ENCODE measurements around the gene MAIP1.

MAIP1 gene

GRCh38 chr2:199992296-199992695, 36.9 kb downstream of the MAIP1 start:
- no peak overlapping the region for H3K27ac ChIP-seq (ENCODE audit: low read length)
- no peaks in the 10 kb centered on the region for H3K36me3 ChIP-seq (ENCODE audit: control insufficient read depth, low read depth, low read length)
- H3K27me3 ChIP-seq (ENCODE audit: control insufficient read depth, insufficient read depth, low read length) = no peaks in the 10 kb centered on the region
- H3K4me1 ChIP-seq (ENCODE audit: control insufficient read depth, low read depth, low read length) = peaks cover 7% of the 10 kb centered on the region
- no peaks in the 10 kb centered on the region for H3K9me3 ChIP-seq (ENCODE audit: control insufficient read depth, low read depth, low read length)
- H3K4me3 ChIP-seq (ENCODE audit: low read length) = no peak overlapping the region
- H3K9ac ChIP-seq (ENCODE audit: low read length) = no peak overlapping the region

GRCh38 chr2:199994371-199994770, 39.0 kb downstream of the MAIP1 start:
- Histone ChIP-seq H3K4me1 (ENCODE audit: control insufficient read depth, low read depth, low read length) (no peaks in the 10 kb centered on the region), H3K27me3 (ENCODE audit: control insufficient read depth, insufficient read depth, low read length) (no peaks in the 10 kb centered on the region), H3K36me3 (ENCODE audit: control insufficient read depth, low read depth, low read length) (no peaks in the 10 kb centered on the region), H3K9me3 (ENCODE audit: control insufficient read depth, low read depth, low read length) (no peaks in the 10 kb centered on the region), H3K27ac (ENCODE audit: low read length) (no peak overlapping the region), H3K4me3 (ENCODE audit: low read length) (no peak overlapping the region), H3K9ac (ENCODE audit: low read length) (no peak overlapping the region)

GRCh38 chr2:199994896-199995295, 39.5 kb downstream of the MAIP1 start:
- H3K4me3 ChIP-seq (ENCODE audit: low read length) = no peak overlapping the region
- no peaks in the 10 kb centered on the region for H3K36me3 ChIP-seq (ENCODE audit: control insufficient read depth, low read depth, low read length)
- H3K9ac ChIP-seq (ENCODE audit: low read length) = no peak overlapping the region
- no peaks in the 10 kb centered on the region for H3K27me3 ChIP-seq (ENCODE audit: control insufficient read depth, insufficient read depth, low read length)
- H3K4me1 ChIP-seq (ENCODE audit: control insufficient read depth, low read depth, low read length) = no peaks in the 10 kb centered on the region
- H3K9me3 ChIP-seq (ENCODE audit: control insufficient read depth, low read depth, low read length) = no peaks in the 10 kb centered on the region
- no peak overlapping the region for H3K27ac ChIP-seq (ENCODE audit: low read length)

GRCh38 chr2:199997296-199997695, 41.9 kb downstream of the MAIP1 start:
- Histone ChIP-seq H3K9ac (ENCODE audit: low read length) (no peak overlapping the region), H3K4me3 (ENCODE audit: low read length) (no peak overlapping the region), H3K27me3 (ENCODE audit: control insufficient read depth, insufficient read depth, low read length) (no peaks in the 10 kb centered on the region), H3K9me3 (ENCODE audit: control insufficient read depth, low read depth, low read length) (no peaks in the 10 kb centered on the region), H3K4me1 (ENCODE audit: control insufficient read depth, low read depth, low read length) (no peaks in the 10 kb centered on the region), H3K36me3 (ENCODE audit: control insufficient read depth, low read depth, low read length) (no peaks in the 10 kb centered on the region), H3K27ac (ENCODE audit: low read length) (no peak overlapping the region)

- H3K9me3 ChIP-seq (ENCODE audit: control insufficient read depth, low read depth, low read length) = no peaks in the 10 kb centered on the region
- H3K27ac ChIP-seq (ENCODE audit: low read length) = no peak overlapping the region
Measured at GRCh38 chr2:199999166-199999565, 43.8 kb downstream of the MAIP1 start.

GRCh38 chr2:200000444-200001163, 45.2 kb downstream of the MAIP1 start:
- Histone ChIP-seq H3K36me3 (ENCODE audit: control insufficient read depth, low read depth, low read length) (no peaks in the 10 kb centered on the region), H3K9ac (ENCODE audit: low read length) (no peak overlapping the region)

More at GRCh38 chr2:199999166-199999565, 43.8 kb downstream of the MAIP1 start:
- no peaks in the 10 kb centered on the region for H3K27me3 ChIP-seq (ENCODE audit: control insufficient read depth, insufficient read depth, low read length)
- no peak overlapping the region for H3K4me3 ChIP-seq (ENCODE audit: low read length)
- H3K36me3 ChIP-seq (ENCODE audit: control insufficient read depth, low read depth, low read length) = no peaks in the 10 kb centered on the region
- H3K9ac ChIP-seq (ENCODE audit: low read length) = no peak overlapping the region
- peaks cover 15% of the 10 kb centered on the region for H3K4me1 ChIP-seq (ENCODE audit: control insufficient read depth, low read depth, low read length)

GRCh38 chr2:200003444-200003843, 48.1 kb downstream of the MAIP1 start:
- Histone ChIP-seq H3K27me3 (ENCODE audit: control insufficient read depth, insufficient read depth, low read length) (no peaks in the 10 kb centered on the region), H3K36me3 (ENCODE audit: control insufficient read depth, low read depth, low read length) (no peaks in the 10 kb centered on the region), H3K4me1 (ENCODE audit: control insufficient read depth, low read depth, low read length) (peaks cover 22% of the 10 kb centered on the region), H3K27ac (ENCODE audit: low read length) (no peak overlapping the region), H3K9me3 (ENCODE audit: control insufficient read depth, low read depth, low read length) (no peaks in the 10 kb centered on the region), H3K4me3 (ENCODE audit: low read length) (no peak overlapping the region), H3K9ac (ENCODE audit: low read length) (no peak overlapping the region)

More at GRCh38 chr2:200000444-200001163, 45.2 kb downstream of the MAIP1 start:
- H3K4me3 ChIP-seq (ENCODE audit: low read length) = no peak overlapping the region
- no peaks in the 10 kb centered on the region for H3K9me3 ChIP-seq (ENCODE audit: control insufficient read depth, low read depth, low read length)
- no peaks in the 10 kb centered on the region for H3K27me3 ChIP-seq (ENCODE audit: control insufficient read depth, insufficient read depth, low read length)
- H3K27ac ChIP-seq (ENCODE audit: low read length) = no peak overlapping the region
- H3K4me1 ChIP-seq (ENCODE audit: control insufficient read depth, low read depth, low read length) = peaks cover 22% of the 10 kb centered on the region

GRCh38 chr2:200005675-200006074, 50.3 kb downstream of the MAIP1 start:
- Histone ChIP-seq H3K27ac (ENCODE audit: low read length) (no peak overlapping the region), H3K36me3 (ENCODE audit: control insufficient read depth, low read depth, low read length) (no peaks in the 10 kb centered on the region), H3K27me3 (ENCODE audit: control insufficient read depth, insufficient read depth, low read length) (no peaks in the 10 kb centered on the region), H3K4me1 (ENCODE audit: control insufficient read depth, low read depth, low read length) (peaks cover 22% of the 10 kb centered on the region), H3K9me3 (ENCODE audit: control insufficient read depth, low read depth, low read length) (no peaks in the 10 kb centered on the region), H3K4me3 (ENCODE audit: low read length) (no peak overlapping the region), H3K9ac (ENCODE audit: low read length) (no peak overlapping the region)

- Histone ChIP-seq H3K27me3 (ENCODE audit: control insufficient read depth, insufficient read depth, low read length) (no peaks in the 10 kb centered on the region), H3K4me3 (ENCODE audit: low read length) (no peak overlapping the region), H3K9ac (ENCODE audit: low read length) (no peak overlapping the region), H3K4me1 (ENCODE audit: control insufficient read depth, low read depth, low read length) (peaks cover 22% of the 10 kb centered on the region), H3K9me3 (ENCODE audit: control insufficient read depth, low read depth, low read length) (no peaks in the 10 kb centered on the region), H3K27ac (ENCODE audit: low read length) (no peak overlapping the region), H3K36me3 (ENCODE audit: control insufficient read depth, low read depth, low read length) (no peaks in the 10 kb centered on the region)
Measured at GRCh38 chr2:200007306-200007705, 51.9 kb downstream of the MAIP1 start.

GRCh38 chr2:200012401-200012800, 57.0 kb downstream of the MAIP1 start:
- Histone ChIP-seq H3K4me3 (ENCODE audit: low read length) (no peak overlapping the region), H3K4me1 (ENCODE audit: control insufficient read depth, low read depth, low read length) (no peaks in the 10 kb centered on the region), H3K9ac (ENCODE audit: low read length) (no peak overlapping the region), H3K27ac (ENCODE audit: low read length) (no peak overlapping the region), H3K36me3 (ENCODE audit: control insufficient read depth, low read depth, low read length) (no peaks in the 10 kb centered on the region), H3K27me3 (ENCODE audit: control insufficient read depth, insufficient read depth, low read length) (no peaks in the 10 kb centered on the region), H3K9me3 (ENCODE audit: control insufficient read depth, low read depth, low read length) (peaks cover 9% of the 10 kb centered on the region)
